Epithelial cell of esophagus (primary cell): ENCODE measurements around the gene CNPY1.
A peak's percentile ranks its signal among the peaks of the same experiment; 100 is the strongest.
"Not testable (repeated sequence)": the region's sequence is repeated elsewhere in the genome, so short reads cannot be mapped to it uniquely, and the experiment has no call there.

Experiments used
- DNase-seq: peaks from one replicate; pipeline ENCODE4 v3.0.0; 2010; ENCODE audit warnings: low read depth
- H3K4me3 ChIP-seq: 2 replicates; pipeline ENCODE4 v1.5.1; 2011; ENCODE audit warnings: mild to moderate bottlenecking, low read length, control low read depth
- TF ChIP-seq, protein P1 (sequence below): IDR thresholded peaks from 2 replicates; pipeline ENCODE4 v1.5.1; 2011; ENCODE audit warnings: low read depth, mild to moderate bottlenecking, low read length, control low read depth, inconsistent platforms; ENCODE audit not compliant: insufficient read depth; ENCODE audit errors: missing control alignments

The CNPY1 gene

DNA sequence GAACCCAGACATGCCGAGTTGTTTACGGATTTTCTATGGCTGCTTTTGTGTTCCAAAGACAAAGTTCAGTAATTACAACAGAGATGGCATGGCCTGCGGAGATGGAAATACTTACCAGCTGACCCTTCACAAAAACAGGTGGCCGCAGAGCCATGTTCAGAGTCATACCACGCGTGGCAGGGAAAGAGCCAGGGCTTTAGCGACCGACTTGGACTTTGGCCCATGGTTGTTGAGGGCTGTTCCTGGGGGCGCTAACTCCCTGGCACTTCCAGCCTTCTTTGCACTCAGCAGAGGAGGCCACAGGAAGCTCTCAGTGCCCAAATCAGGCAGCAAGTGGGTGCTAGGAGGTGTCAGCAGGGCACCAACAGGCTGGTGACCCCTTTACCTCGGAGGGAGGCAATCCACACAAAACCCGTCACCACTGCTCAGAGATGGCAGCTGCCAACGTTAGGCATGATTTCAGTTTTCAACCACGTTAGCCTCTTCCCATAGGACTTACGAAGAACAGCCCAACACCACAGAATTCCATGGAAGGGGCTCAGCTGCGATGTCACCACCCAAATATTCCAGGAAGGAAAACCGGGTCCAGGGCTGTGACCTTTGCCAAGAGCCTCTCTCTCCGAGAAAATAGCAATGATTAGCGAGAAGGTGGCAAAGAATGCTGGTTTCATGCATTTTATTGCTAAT, 21.4 kb upstream of the CNPY1 start:
- no peak for DNase-seq
- H3K4me3 ChIP-seq: no peak overlapping the region
- TF ChIP-seq, protein P1, sequence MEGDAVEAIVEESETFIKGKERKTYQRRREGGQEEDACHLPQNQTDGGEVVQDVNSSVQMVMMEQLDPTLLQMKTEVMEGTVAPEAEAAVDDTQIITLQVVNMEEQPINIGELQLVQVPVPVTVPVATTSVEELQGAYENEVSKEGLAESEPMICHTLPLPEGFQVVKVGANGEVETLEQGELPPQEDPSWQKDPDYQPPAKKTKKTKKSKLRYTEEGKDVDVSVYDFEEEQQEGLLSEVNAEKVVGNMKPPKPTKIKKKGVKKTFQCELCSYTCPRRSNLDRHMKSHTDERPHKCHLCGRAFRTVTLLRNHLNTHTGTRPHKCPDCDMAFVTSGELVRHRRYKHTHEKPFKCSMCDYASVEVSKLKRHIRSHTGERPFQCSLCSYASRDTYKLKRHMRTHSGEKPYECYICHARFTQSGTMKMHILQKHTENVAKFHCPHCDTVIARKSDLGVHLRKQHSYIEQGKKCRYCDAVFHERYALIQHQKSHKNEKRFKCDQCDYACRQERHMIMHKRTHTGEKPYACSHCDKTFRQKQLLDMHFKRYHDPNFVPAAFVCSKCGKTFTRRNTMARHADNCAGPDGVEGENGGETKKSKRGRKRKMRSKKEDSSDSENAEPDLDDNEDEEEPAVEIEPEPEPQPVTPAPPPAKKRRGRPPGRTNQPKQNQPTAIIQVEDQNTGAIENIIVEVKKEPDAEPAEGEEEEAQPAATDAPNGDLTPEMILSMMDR: no peak

DNA sequence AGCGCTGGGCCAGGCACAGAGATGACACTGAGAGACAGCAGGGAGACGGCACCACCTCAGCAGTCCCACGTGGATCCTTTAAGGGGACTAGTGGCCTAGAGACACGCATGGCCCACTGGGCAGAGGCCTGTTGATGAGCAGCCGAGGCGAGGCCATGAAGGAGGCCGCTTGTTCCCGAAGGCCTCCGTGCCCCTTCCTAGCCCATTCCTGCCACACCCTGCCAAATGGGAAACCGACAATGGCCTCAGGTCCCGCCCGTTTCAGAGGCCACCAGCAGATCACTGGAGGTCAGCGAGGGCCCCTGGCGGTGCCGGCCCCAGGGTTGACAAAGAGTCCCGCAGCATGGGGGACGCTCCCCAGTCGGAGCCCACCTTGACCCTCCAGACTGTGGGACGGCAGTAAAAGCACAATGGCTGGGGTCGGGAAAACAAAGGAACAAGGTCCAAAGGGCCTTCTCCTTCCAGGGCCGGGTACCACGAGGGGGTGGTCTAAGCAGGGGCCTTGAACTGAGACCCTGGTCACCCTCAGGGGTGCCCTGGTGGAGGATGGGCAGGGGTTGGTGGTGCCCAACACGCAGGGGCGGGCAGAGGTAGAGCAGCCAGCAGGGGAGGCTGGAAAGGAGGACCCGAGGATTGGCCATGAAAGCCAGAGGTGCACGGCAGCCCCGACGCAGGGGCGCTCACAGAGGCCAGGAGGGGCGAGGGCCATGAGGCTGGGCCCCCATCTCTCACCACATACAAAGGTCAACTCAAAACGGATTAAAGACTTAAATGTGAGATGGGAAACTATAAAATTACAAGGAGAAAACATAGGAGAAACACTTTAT, 19.9 kb upstream of the CNPY1 start:
- no peak overlapping the region for H3K4me3 ChIP-seq
- TF ChIP-seq, protein P1: no peak
- DNase-seq: no peak

- TF ChIP-seq, protein P1: no peak
- no peak overlapping the region for H3K4me3 ChIP-seq
- no peak for DNase-seq
Measured at GRCh38 chr7:155565596-155565995, 19.2 kb upstream of the CNPY1 start.

GRCh38 chr7:155562976-155563375, 16.6 kb upstream of the CNPY1 start:
- DNase-seq, H3K4me3 ChIP-seq: not testable (repeated sequence)

DNA sequence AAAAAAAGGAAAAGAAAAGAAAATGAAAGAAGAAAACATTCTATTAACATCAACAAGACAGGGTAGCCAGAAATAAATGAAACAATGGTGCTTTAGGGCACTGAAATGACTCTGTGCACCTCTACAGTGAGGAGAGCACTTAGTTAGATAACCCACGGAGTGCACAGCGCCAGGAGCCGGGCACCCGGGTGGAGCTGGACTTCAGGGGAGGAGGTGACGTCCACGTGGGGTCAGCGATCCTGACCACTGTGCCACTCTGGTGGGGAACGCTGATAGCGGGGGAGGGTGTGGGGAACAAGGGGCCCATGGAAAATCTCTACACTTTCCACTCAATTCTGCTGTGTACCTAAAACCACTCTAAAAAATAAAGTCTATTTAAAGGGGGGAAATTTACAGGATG, 15.7 kb upstream of the CNPY1 start:
- no peak for DNase-seq

GRCh38 chr7:155560982-155561686, 14.8 kb upstream of the CNPY1 start:
- peak; percentile 21 for DNase-seq
- TF ChIP-seq, protein P1: no peak
- no peak overlapping the region for H3K4me3 ChIP-seq

More for the DNA sequence above, 15.7 kb upstream of the CNPY1 start:
- TF ChIP-seq, protein P1: no peak
- H3K4me3 ChIP-seq: no peak overlapping the region

- no peak overlapping the region for H3K4me3 ChIP-seq
- no peak for DNase-seq
- TF ChIP-seq, protein P1: no peak
Measured at GRCh38 chr7:155560196-155560885, 14.0 kb upstream of the CNPY1 start.
